ENCODE data around the gene CHAC1. TPM values are rescaled to one million over a fixed set of nuclear protein-coding genes. Genes with fewer than 3 reads are reported as not detected.
"Not testable (repeated sequence)": the region's sequence is repeated elsewhere in the genome, so short reads cannot be mapped to it uniquely, and the experiment has no call there.

The CHAC1 gene
- polyA plus RNA-seq, 3 donors from 2014 or later: 0.77 TPM; not detected in 2

DNA sequence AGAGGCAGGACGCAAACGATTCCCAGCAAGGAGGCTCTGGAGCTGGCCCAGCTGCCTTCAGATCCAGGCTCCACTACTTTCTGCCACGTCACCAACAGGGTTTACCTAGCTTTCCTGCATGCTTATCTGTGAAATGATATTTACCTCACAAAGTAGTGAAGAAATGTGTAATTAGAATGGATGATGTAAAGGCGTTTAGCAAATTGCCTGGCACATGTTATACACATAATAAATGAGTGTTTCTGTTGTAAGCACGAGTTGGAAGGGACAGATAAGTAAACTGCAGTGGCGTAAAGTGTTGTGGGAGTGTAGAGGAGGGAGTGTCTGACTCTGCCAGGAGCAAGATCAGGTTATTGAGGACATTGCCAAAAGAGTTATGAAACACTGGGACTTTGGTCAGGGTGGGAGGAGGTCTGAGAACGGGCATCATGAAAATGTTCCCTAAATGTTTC is 3.5 kb upstream of the CHAC1 start:
- H3K27ac Mint-ChIP-seq: no peak overlapping the region
- peaks cover 17 to 27% of the 10 kb centered on the region in 2 donors for H3K4me1 Mint-ChIP-seq
- no peak for DNase-seq
- H3K36me3 Mint-ChIP-seq: no peaks in the 10 kb centered on the region
- no peaks in the 10 kb centered on the region for H3K9me3 Mint-ChIP-seq
- no peak overlapping the region for H3K4me3 Mint-ChIP-seq
- H3K27me3 Mint-ChIP-seq (ENCODE audit: low read depth in 3 of 3): peaks cover 6 to 12% (median 11%) of the 10 kb centered on the region in 3 donors

GRCh38 chr15:40951764-40952163 is 1.5 kb upstream of the CHAC1 start:
- Mint-ChIP-seq H3K36me3 (peaks cover 0 to 4% (median 0%) of the 10 kb centered on the region in 3 donors), H3K27me3 (ENCODE audit: low read depth in 3 of 3) (peaks cover 9 to 11% (median 10%) of the 10 kb centered on the region in 3 donors), H3K9me3 (no peaks in the 10 kb centered on the region), H3K4me3 (peak overlapping the region; percentile 44 to 91 (median 61)), H3K27ac (peak overlapping the region in 1 of 6 donors; percentile 34), H3K4me1 (peaks cover 17 to 27% of the 10 kb centered on the region in 2 donors)
- DNase-seq: no peak

- H3K9me3 Mint-ChIP-seq: no peaks in the 10 kb centered on the region
- H3K27me3 Mint-ChIP-seq (ENCODE audit: low read depth in 3 of 3): peaks cover 9 to 11% (median 10%) of the 10 kb centered on the region in 3 donors
- H3K4me1 Mint-ChIP-seq: peaks cover 17 to 27% of the 10 kb centered on the region in 2 donors
- peak overlapping the region; percentile 80 to 93 (median 91) for H3K4me3 Mint-ChIP-seq
- H3K27ac Mint-ChIP-seq: no peak overlapping the region
- peaks cover 0 to 4% (median 0%) of the 10 kb centered on the region in 3 donors for H3K36me3 Mint-ChIP-seq
- DNase-seq: no peak
These were observed 870 bp upstream of the CHAC1 start for GRCh38 chr15:40952301-40952900.

DNA sequence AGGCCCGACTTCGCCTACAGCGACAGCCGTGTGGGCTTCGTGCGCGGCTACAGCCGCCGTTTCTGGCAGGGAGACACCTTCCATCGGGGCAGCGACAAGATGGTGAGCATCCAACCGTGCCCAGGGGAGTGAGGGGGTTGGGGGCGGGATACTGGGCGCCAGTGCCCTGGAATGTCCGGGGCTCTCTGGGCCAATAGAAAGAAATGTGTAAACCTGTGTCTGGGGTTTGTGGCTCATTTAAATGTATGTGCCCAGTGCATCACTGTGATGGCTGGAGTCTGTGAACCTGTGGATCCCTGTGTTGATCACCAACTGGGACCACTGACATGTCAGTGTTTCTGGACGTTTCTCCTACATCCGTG is 423 bp downstream of the CHAC1 start:
- H3K36me3 Mint-ChIP-seq: peaks cover 0 to 4% (median 0%) of the 10 kb centered on the region in 3 donors
- peaks cover 17 to 27% of the 10 kb centered on the region in 2 donors for H3K4me1 Mint-ChIP-seq
- H3K27me3 Mint-ChIP-seq (ENCODE audit: low read depth in 3 of 3): peaks cover 6 to 11% (median 8%) of the 10 kb centered on the region in 3 donors
- H3K9me3 Mint-ChIP-seq: no peaks in the 10 kb centered on the region
- peak overlapping the region in 5 of 6 donors; percentile 8 to 80 (median 43) for H3K27ac Mint-ChIP-seq
- no peak for DNase-seq
- H3K4me3 Mint-ChIP-seq: peak overlapping the region; percentile 88 to 93 (median 91)

DNA sequence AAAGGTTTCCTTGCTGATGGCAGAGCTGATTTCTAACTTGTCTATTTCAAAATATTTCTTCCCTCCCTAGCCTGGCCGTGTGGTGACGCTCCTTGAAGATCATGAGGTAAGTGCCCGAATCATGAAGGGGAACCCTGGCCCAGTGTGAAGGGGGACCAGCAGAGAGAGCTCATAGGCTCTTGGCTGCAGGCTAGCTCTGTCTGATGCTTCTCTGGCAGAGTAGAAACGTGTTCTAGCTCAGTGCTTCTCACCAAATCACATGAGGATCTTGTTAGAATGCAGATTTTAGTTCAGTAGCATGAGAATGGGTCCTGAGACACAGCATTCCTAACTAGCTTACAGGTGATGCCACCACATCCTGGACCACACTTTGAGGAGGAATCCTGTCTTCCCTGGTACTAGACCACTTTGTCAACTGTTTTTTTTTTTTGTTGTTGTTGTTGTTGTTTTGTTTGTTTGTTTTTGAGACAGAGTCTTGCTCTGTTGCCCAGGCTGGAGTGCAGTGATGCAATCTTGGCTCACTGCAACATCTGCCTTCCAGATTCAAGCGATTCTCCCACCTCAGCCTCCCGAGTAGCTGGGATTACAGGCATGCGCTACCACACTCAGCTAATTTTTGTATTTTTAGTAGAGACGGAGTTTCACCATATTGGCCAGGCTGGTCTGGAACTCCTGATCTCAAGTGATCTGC is 1.0 kb downstream of the CHAC1 start:
- Mint-ChIP-seq H3K27me3 (ENCODE audit: low read depth in 3 of 3) (peaks cover 4 to 12% (median 9%) of the 10 kb centered on the region in 3 donors), H3K4me1 (peaks cover 17 to 27% of the 10 kb centered on the region in 2 donors), H3K27ac (peak overlapping the region in 3 of 6 donors; percentile 36 to 64 (median 43)), H3K4me3 (peak overlapping the region; percentile 88 to 93 (median 91))
- not testable (repeated sequence) for DNase-seq, H3K9me3 Mint-ChIP-seq, H3K36me3 Mint-ChIP-seq

- Mint-ChIP-seq H3K9me3 (no peaks in the 10 kb centered on the region), H3K27ac (no peak overlapping the region), H3K36me3 (peaks cover 0 to 4% (median 0%) of the 10 kb centered on the region in 3 donors), H3K4me1 (peaks cover 17 to 27% of the 10 kb centered on the region in 2 donors), H3K27me3 (ENCODE audit: low read depth in 3 of 3) (peaks cover 4 to 12% (median 10%) of the 10 kb centered on the region in 3 donors), H3K4me3 (peak overlapping the region in 1 of 5 donors; percentile 27)
- no peak for DNase-seq
These were observed 2.1 kb downstream of the CHAC1 start for GRCh38 chr15:40955141-40955903.

DNA sequence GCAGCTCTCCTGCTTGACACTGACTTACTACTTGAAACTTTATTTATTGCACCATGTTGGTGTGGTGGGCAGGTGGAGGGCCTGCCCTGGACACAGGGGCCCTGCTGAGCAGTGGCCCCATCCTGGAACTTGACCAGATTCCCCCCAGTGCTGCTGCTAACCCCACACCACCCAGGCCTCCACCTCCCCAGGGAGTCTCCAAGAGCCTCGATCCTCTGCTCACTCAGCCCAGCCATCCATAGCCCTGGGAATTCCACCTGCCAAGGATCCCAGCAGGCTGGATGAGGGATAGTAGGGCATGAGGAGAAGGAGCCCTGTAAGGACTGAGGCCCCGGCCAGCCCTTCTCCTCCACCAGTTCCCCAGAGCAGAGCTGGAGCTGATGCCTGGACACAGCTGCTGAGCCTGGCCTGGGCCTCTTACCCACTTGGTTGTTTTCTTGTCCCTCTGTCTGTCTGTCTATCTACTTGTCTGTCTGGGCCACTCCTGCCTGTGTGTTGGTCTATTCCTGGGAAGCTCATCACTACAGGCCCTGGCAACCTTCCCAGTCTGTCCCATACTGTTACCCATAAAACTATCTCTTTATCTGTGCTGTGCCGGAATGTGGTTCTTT is 2.8 kb downstream of the CHAC1 start:
- H3K27me3 Mint-ChIP-seq (ENCODE audit: low read depth in 3 of 3): peaks cover 4 to 12% (median 10%) of the 10 kb centered on the region in 3 donors
- peaks cover 17 to 27% of the 10 kb centered on the region in 2 donors for H3K4me1 Mint-ChIP-seq
- H3K4me3 Mint-ChIP-seq: no peak overlapping the region
- peaks cover 0 to 4% (median 0%) of the 10 kb centered on the region in 3 donors for H3K36me3 Mint-ChIP-seq
- no peak for DNase-seq
- H3K27ac Mint-ChIP-seq: no peak overlapping the region
- no peaks in the 10 kb centered on the region for H3K9me3 Mint-ChIP-seq

- H3K4me3 Mint-ChIP-seq: no peak overlapping the region
- H3K27ac Mint-ChIP-seq: no peak overlapping the region
- peaks cover 17 to 26% of the 10 kb centered on the region in 2 donors for H3K4me1 Mint-ChIP-seq
- H3K9me3 Mint-ChIP-seq: no peaks in the 10 kb centered on the region
- peaks cover 0 to 4% (median 0%) of the 10 kb centered on the region in 3 donors for H3K36me3 Mint-ChIP-seq
- DNase-seq: no peak
- H3K27me3 Mint-ChIP-seq (ENCODE audit: low read depth in 3 of 3): peaks cover 4 to 12% (median 10%) of the 10 kb centered on the region in 3 donors
These were observed 3.3 kb downstream of the CHAC1 start for GRCh38 chr15:40956541-40956982.

DNA sequence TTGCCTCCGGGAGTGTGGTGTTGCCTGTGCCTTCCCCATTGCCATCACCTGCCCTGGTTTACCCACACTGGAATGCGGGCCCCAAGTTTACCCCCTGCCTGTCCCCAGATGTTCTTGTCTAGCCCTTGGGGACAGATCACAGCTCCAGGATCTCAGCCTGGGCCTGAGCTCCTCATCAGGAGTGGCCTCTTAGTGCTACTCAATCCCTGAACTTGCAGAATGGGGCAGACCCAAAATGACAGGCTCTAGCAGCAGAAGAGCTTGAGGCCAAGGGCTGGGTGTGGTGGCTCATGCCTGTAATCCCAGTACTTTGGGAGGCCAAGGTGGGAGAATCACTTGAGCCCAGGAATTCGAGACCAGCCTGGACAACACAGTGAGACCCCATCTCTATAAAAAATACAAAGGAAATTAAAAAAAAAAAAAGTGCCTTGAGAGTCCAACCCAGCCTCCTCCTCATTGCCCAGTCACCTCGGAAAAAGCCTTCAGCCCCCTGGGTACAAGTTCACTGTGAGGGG is 3.8 kb downstream of the CHAC1 start:
- Mint-ChIP-seq H3K27ac (no peak overlapping the region), H3K36me3 (peaks cover 0 to 4% (median 0%) of the 10 kb centered on the region in 3 donors), H3K27me3 (ENCODE audit: low read depth in 3 of 3) (peaks cover 4 to 12% (median 10%) of the 10 kb centered on the region in 3 donors), H3K9me3 (no peaks in the 10 kb centered on the region), H3K4me1 (peaks cover 17 to 21% of the 10 kb centered on the region in 2 donors), H3K4me3 (no peak overlapping the region)
- DNase-seq: no peak

- no peak for DNase-seq
- peaks cover 4 to 12% (median 10%) of the 10 kb centered on the region in 3 donors for H3K27me3 Mint-ChIP-seq (ENCODE audit: low read depth in 3 of 3)
- no peak overlapping the region for H3K4me3 Mint-ChIP-seq
- peaks cover 0 to 4% (median 0%) of the 10 kb centered on the region in 3 donors for H3K36me3 Mint-ChIP-seq
- H3K4me1 Mint-ChIP-seq: peaks cover 14 to 17% of the 10 kb centered on the region in 2 donors
- no peaks in the 10 kb centered on the region for H3K9me3 Mint-ChIP-seq
- H3K27ac Mint-ChIP-seq: no peak overlapping the region
These were observed 4.3 kb downstream of the CHAC1 start for GRCh38 chr15:40957581-40958051.

- no peak overlapping the region for H3K27ac Mint-ChIP-seq
- H3K9me3 Mint-ChIP-seq: no peaks in the 10 kb centered on the region
- no peak for DNase-seq
- peaks cover 3 to 11% (median 8%) of the 10 kb centered on the region in 3 donors for H3K27me3 Mint-ChIP-seq (ENCODE audit: low read depth in 3 of 3)
- peaks cover 0 to 4% (median 0%) of the 10 kb centered on the region in 3 donors for H3K36me3 Mint-ChIP-seq
- no peak overlapping the region for H3K4me3 Mint-ChIP-seq
- H3K4me1 Mint-ChIP-seq: peaks cover 11 to 12% of the 10 kb centered on the region in 2 donors
These were observed 4.9 kb downstream of the CHAC1 start for GRCh38 chr15:40958146-40958545.

GRCh38 chr15:40958723-40959122 is 5.5 kb downstream of the CHAC1 start:
- no peak for DNase-seq
- Mint-ChIP-seq H3K9me3 (no peaks in the 10 kb centered on the region), H3K4me3 (no peak overlapping the region), H3K27me3 (ENCODE audit: low read depth in 3 of 3) (peaks cover 0 to 12% (median 6%) of the 10 kb centered on the region in 3 donors), H3K36me3 (peaks cover 0 to 4% (median 0%) of the 10 kb centered on the region in 3 donors), H3K27ac (peak overlapping the region in 1 of 6 donors; percentile 62), H3K4me1 (peaks cover 6 to 8% of the 10 kb centered on the region in 2 donors)
